Activated CD4-positive, alpha-beta T cell treated with anti-CD3 and anti-CD28 coated beads, Interleukin-2, amount 50 U/mL, for 48 hours (primary cell): ENCODE measurements around the gene VPS18.

Experiments
- DNase-seq, 2 experiments: peaks; one replicate each; pipeline ENCODE4 v3.0.0-alpha.2; 2020

VPS18 gene

GRCh38 chr15:40921949-40922607, 27.8 kb downstream of the VPS18 start:
- DNase-seq, result no peak

- no peak for DNase-seq
Measured at GRCh38 chr15:40922608-40923005, 28.4 kb downstream of the VPS18 start.

GRCh38 chr15:40923551-40923950, 29.3 kb downstream of the VPS18 start:
- no peak for DNase-seq

- no peak for DNase-seq
Measured at GRCh38 chr15:40925495-40925862, 31.2 kb downstream of the VPS18 start.

- no peak for DNase-seq
Measured at GRCh38 chr15:40925863-40926658, 31.8 kb downstream of the VPS18 start.

- DNase-seq, result no peak
Measured at GRCh38 chr15:40926659-40927494, 32.6 kb downstream of the VPS18 start.

- no peak for DNase-seq
Measured at GRCh38 chr15:40927495-40927872, 33.2 kb downstream of the VPS18 start.

GRCh38 chr15:40927873-40928806, 33.9 kb downstream of the VPS18 start:
- DNase-seq, result no peak

- peak; percentile 43 to 44 for DNase-seq
Measured at GRCh38 chr15:40928821-40929659, 34.8 kb downstream of the VPS18 start, which contains the start of gene DLL4. DLL4 (plus strand) TSS chr15:40929340; CDS start chr15:40929669, 329 bp downstream.

- no peak for DNase-seq
Measured at GRCh38 chr15:40929660-40930429, 35.6 kb downstream of the VPS18 start.

- peak; percentile 65 to 70 for DNase-seq
Measured at GRCh38 chr15:40930430-40931299, 36.4 kb downstream of the VPS18 start.

GRCh38 chr15:40931300-40932142, 37.3 kb downstream of the VPS18 start:
- DNase-seq, result no peak

GRCh38 chr15:40932156-40932555, 37.9 kb downstream of the VPS18 start:
- no peak for DNase-seq

- DNase-seq, result no peak
Measured at GRCh38 chr15:40932649-40933516, 38.6 kb downstream of the VPS18 start.

GRCh38 chr15:40933517-40933902, 39.3 kb downstream of the VPS18 start:
- no peak for DNase-seq

GRCh38 chr15:40934457-40934856, 40.2 kb downstream of the VPS18 start:
- DNase-seq, result no peak

GRCh38 chr15:40936234-40936708, 42.0 kb downstream of the VPS18 start:
- DNase-seq, result no peak
